Brain microvascular endothelial cell (primary cell): ENCODE results near the gene RNF130.

ENCODE experiments used
- DNase-seq: peaks from one replicate; pipeline ENCODE4 v3.0.0-alpha.2; 2020
- H3K27ac ChIP-seq: fragments of 250-450 bp; sonication (Bioruptor Pico); 2 replicates; pipeline ENCODE4 v1.5.1; 2020; ENCODE audit warnings: mild to moderate bottlenecking, moderate library complexity
- H3K27me3 ChIP-seq: fragments of 250-450 bp; sonication (Bioruptor Pico); replicated peaks from 2 replicates; pipeline ENCODE4 v1.5.1; 2020; ENCODE audit warnings: mild to moderate bottlenecking
- H3K36me3 ChIP-seq: fragments of 250-450 bp; sonication (Bioruptor Pico); replicated peaks from 2 replicates; pipeline ENCODE4 v1.5.1; 2020; ENCODE audit warnings: mild to moderate bottlenecking
- H3K4me3 ChIP-seq: 2 replicates; pipeline ENCODE4 v1.5.1; 2011; ENCODE audit warnings: low read depth, mild to moderate bottlenecking, control low read depth, low read length, moderate library complexity
- in situ Hi-C: cut with HindIII; loops from 2 replicates; pipeline ENCODE4 v1.10.0; 2017; ENCODE audit warnings: low sequenced_read_pairs, low pct_ligation_motif_present
- TF ChIP-seq, protein P1 (sequence below): IDR thresholded peaks from 2 replicates; pipeline ENCODE4 v1.5.1; 2011; ENCODE audit warnings: low read depth, mild to moderate bottlenecking, moderate library complexity, low read length, control low read depth, inconsistent platforms; ENCODE audit errors: missing control alignments

The RNF130 gene

GRCh38 chr5:179907556-179908324 lies 163.8 kb downstream of the RNF130 start, which contains the start of gene TBC1D9B:
TBC1D9B (minus strand) TSS chr5:179907897; CDS start chr5:179907821, 76 bp downstream.
- TF ChIP-seq, protein P1, sequence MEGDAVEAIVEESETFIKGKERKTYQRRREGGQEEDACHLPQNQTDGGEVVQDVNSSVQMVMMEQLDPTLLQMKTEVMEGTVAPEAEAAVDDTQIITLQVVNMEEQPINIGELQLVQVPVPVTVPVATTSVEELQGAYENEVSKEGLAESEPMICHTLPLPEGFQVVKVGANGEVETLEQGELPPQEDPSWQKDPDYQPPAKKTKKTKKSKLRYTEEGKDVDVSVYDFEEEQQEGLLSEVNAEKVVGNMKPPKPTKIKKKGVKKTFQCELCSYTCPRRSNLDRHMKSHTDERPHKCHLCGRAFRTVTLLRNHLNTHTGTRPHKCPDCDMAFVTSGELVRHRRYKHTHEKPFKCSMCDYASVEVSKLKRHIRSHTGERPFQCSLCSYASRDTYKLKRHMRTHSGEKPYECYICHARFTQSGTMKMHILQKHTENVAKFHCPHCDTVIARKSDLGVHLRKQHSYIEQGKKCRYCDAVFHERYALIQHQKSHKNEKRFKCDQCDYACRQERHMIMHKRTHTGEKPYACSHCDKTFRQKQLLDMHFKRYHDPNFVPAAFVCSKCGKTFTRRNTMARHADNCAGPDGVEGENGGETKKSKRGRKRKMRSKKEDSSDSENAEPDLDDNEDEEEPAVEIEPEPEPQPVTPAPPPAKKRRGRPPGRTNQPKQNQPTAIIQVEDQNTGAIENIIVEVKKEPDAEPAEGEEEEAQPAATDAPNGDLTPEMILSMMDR = peak; percentile 29
- in situ Hi-C loops = no loop called here

DNA sequence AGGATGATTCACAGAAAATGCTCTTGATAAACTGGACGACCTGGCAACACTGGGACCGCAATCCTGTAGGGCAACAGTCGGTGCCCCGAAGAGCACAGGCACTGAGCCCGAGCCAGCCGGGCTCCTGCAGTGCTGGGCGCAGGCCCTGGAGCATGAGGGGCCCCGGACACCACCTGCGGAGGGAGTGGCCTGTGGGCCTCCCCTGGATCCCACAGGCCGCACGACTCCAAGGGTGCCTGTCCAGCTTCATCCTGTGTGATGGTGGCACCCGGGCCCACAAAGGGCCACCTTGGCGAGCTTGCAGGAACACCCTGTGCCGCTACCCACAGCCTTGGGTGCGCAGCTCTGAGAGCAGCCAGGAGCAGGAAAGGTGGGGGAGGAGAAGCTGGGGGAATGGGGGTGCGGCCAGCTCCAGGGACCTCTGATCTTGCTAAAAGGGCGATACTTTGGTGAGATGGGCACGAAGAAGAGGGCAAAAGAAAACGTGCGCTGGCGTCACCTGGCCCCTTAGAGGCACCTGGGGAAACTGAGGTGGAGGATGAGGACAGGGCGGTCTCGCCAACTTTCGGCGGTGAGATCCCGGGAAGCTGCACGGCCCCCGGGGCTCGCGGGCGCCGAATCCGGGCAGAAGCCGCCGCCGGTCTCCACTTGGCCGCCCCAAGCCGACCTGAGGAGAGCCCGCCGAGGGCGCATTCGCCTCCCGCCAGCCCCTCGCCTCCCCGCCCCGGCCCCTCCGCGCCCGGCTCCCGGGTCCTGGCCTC lies 164.6 kb downstream of the RNF130 start:
- peaks cover 18% of the 10 kb centered on the region for H3K36me3 ChIP-seq
- DNase-seq = no peak
- in situ Hi-C loops = no loop called here
- peak overlapping the region; percentile 77 for H3K4me3 ChIP-seq
- H3K27ac ChIP-seq = no peak overlapping the region
- TF ChIP-seq, protein P1 = no peak
- H3K27me3 ChIP-seq = no peaks in the 10 kb centered on the region

More at GRCh38 chr5:179907556-179908324, 163.8 kb downstream of the RNF130 start, which contains the start of gene TBC1D9B:
- H3K27me3 ChIP-seq = no peaks in the 10 kb centered on the region
- peaks cover 13% of the 10 kb centered on the region for H3K36me3 ChIP-seq
- H3K4me3 ChIP-seq = peak within 1 kb of the TSS; percentile 77
- no peak for DNase-seq
- H3K27ac ChIP-seq = no peak within 1 kb of the TSS

GRCh38 chr5:179906294-179906794 lies 165.2 kb downstream of the RNF130 start:
- H3K27me3 ChIP-seq = no peaks in the 10 kb centered on the region
- DNase-seq = no peak
- H3K27ac ChIP-seq = no peak overlapping the region
- TF ChIP-seq, protein P1 = no peak
- H3K4me3 ChIP-seq = peak overlapping the region; percentile 77
- in situ Hi-C loops = no loop called here
- peaks cover 18% of the 10 kb centered on the region for H3K36me3 ChIP-seq

GRCh38 chr5:179905161-179905560 lies 166.4 kb downstream of the RNF130 start:
- Histone ChIP-seq H3K27me3 (no peaks in the 10 kb centered on the region), H3K27ac (no peak overlapping the region), H3K36me3 (peaks cover 21% of the 10 kb centered on the region), H3K4me3 (no peak overlapping the region)
- TF ChIP-seq, protein P1 = no peak
- DNase-seq = no peak
- in situ Hi-C loops = no loop called here
